ENCODE measurements around the gene CST7. TPM values are rescaled to one million over a fixed set of nuclear protein-coding genes. Genes with fewer than 3 reads are reported as not detected.

The CST7 gene
- polyA plus RNA-seq, 2 of the 4 experiments (the other 2 are of a cell fraction), result not detected

GRCh38 chr20:24916412-24916811, 32.7 kb upstream of the CST7 start:
- Histone ChIP-seq H3K4me3 (no peak overlapping the region), H3K9me3 (no peaks in the 10 kb centered on the region), H3K27ac (no peak overlapping the region), H3K4me1 (no peaks in the 10 kb centered on the region), H3K4me2 (no peak overlapping the region)
- WGBS (ENCODE audit: missing lambda C conversion rate), result 13% methylated on average over 1 of the region's 1 CpG
- ChIA-PET CTCF (interaction anchor here (1.0 to 8.8 kb wide), 8 partner anchors 14 to 1027 kb away, joined by 3 to 76 read pairs (median 12); no protein-coding TSS in a partner anchor), POLR2A (no interaction called here)
- ATAC-seq, result no peak
- TF ChIP-seq RARB (CRISPR knock-in tag; IDR thresholded peaks at IDR 0.05) (no peak), TFCP2L1 (CRISPR knock-in tag; IDR thresholded peaks at IDR 0.05) (no peak), CHD4 (IDR thresholded peaks at IDR 0.05; ENCODE audit: borderline replicate concordance) (no peak), FOSL2 (IDR thresholded peaks at IDR 0.05) (no peak), FOSL2 (CRISPR knock-in tag; IDR thresholded peaks at IDR 0.05) (no peak), HOXB13 (CRISPR knock-in tag; IDR thresholded peaks at IDR 0.05; ENCODE audit: low read depth) (no peak), POLR2A (IDR thresholded peaks at IDR 0.05; ENCODE audit: low read length) (no peak), NR3C1 (IDR thresholded peaks at IDR 0.05) (no peak), SREBF2 (IDR thresholded peaks at IDR 0.05) (no peak), HOXB5 (CRISPR knock-in tag; IDR thresholded peaks at IDR 0.05) (no peak), HDAC2 (IDR thresholded peaks at IDR 0.05) (no peak)
- TF ChIP-seq, protein P1, sequence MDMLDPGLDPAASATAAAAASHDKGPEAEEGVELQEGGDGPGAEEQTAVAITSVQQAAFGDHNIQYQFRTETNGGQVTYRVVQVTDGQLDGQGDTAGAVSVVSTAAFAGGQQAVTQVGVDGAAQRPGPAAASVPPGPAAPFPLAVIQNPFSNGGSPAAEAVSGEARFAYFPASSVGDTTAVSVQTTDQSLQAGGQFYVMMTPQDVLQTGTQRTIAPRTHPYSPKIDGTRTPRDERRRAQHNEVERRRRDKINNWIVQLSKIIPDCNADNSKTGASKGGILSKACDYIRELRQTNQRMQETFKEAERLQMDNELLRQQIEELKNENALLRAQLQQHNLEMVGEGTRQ (IDR thresholded peaks at IDR 0.05), result no peak
- no peak for DNase-seq (ENCODE audit: low read depth in 1 of 2, low spot score in 1 of 2)
- no peak for FAIRE-seq

- Histone ChIP-seq H3K9me3 (no peaks in the 10 kb centered on the region), H3K4me2 (no peak overlapping the region), H3K4me3 (no peak overlapping the region), H3K4me1 (no peaks in the 10 kb centered on the region), H3K27ac (no peak overlapping the region)
- FAIRE-seq, result no peak
- no peak for DNase-seq (ENCODE audit: low read depth in 1 of 2, low spot score in 1 of 2)
- WGBS (ENCODE audit: missing lambda C conversion rate), result 69% methylated on average over 7 of the region's 7 CpGs
- ATAC-seq, result no peak
- no peak for TF ChIP-seq POLR2AphosphoS2 (conservative IDR thresholded peaks at IDR 0.05; ENCODE audit: low read length)
- TF ChIP-seq CHD4 (IDR thresholded peaks at IDR 0.05; ENCODE audit: borderline replicate concordance), result no peak
- TF ChIP-seq, protein P2, sequence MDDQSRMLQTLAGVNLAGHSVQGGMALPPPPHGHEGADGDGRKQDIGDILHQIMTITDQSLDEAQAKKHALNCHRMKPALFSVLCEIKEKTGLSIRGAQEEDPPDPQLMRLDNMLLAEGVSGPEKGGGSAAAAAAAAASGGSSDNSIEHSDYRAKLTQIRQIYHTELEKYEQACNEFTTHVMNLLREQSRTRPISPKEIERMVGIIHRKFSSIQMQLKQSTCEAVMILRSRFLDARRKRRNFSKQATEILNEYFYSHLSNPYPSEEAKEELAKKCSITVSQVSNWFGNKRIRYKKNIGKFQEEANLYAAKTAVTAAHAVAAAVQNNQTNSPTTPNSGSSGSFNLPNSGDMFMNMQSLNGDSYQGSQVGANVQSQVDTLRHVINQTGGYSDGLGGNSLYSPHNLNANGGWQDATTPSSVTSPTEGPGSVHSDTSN (IDR thresholded peaks at IDR 0.05), result no peak
- TF ChIP-seq CEBPB (IDR thresholded peaks at IDR 0.05), result no peak
- no peak for TF ChIP-seq SMC3 (IDR thresholded peaks at IDR 0.05)
- TF ChIP-seq CTCF (IDR thresholded peaks at IDR 0.05), result no peak
- no peak for TF ChIP-seq TP53 (CRISPR knock-in tag; IDR thresholded peaks at IDR 0.05)
- TF ChIP-seq TFCP2L1 (CRISPR knock-in tag; IDR thresholded peaks at IDR 0.05), result no peak
- no peak for TF ChIP-seq JUN (IDR thresholded peaks at IDR 0.05)
- TF ChIP-seq RAD21 (conservative IDR thresholded peaks at IDR 0.05 in 1 of 2, IDR thresholded peaks at IDR 0.05 in 1 of 2), result no peak
- TF ChIP-seq POLR2A (IDR thresholded peaks at IDR 0.05; ENCODE audit: low read length), result no peak
- no peak for TF ChIP-seq EHF (CRISPR knock-in tag; IDR thresholded peaks at IDR 0.05)
- TF ChIP-seq, protein P3, sequence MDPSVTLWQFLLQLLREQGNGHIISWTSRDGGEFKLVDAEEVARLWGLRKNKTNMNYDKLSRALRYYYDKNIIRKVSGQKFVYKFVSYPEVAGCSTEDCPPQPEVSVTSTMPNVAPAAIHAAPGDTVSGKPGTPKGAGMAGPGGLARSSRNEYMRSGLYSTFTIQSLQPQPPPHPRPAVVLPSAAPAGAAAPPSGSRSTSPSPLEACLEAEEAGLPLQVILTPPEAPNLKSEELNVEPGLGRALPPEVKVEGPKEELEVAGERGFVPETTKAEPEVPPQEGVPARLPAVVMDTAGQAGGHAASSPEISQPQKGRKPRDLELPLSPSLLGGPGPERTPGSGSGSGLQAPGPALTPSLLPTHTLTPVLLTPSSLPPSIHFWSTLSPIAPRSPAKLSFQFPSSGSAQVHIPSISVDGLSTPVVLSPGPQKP (IDR thresholded peaks at IDR 0.05; ENCODE audit: low read depth, low read length), result no peak
- TF ChIP-seq HDAC2 (IDR thresholded peaks at IDR 0.05), result no peak
- no peak for TF ChIP-seq REST (IDR thresholded peaks at IDR 0.05)
- TF ChIP-seq ZFP36 (IDR thresholded peaks at IDR 0.05; ENCODE audit: borderline replicate concordance, partially characterized antibody), result no peak
- TF ChIP-seq KDM1A (IDR thresholded peaks at IDR 0.05; ENCODE audit: low read depth), result no peak
- TF ChIP-seq HOXB5 (CRISPR knock-in tag; IDR thresholded peaks at IDR 0.05), result no peak
- ChIA-PET CTCF (interaction anchor here (0.7 to 8.8 kb wide), 16 partner anchors 13 to 1248 kb away, joined by 3 to 76 read pairs (median 5); no protein-coding TSS in a partner anchor), POLR2A (no interaction called here)
Measured at GRCh38 chr20:24917056-24917455, 32.0 kb upstream of the CST7 start.
